Right renal pelvis (tissue), 4 donors: ENCODE measurements around the gene NFIX. TPM values are rescaled to one million over a fixed set of nuclear protein-coding genes. Genes with fewer than 3 reads are reported as not detected.

ENCODE experiments used
- DNase-seq, 4 donors: peaks; one replicate each; pipeline ENCODE4 v3.0.0-alpha.2; 2013; ENCODE audit warnings: low read depth in 4 of 4, low spot score in 3 of 4, missing footprints in 1 of 4
- polyA plus RNA-seq, 4 donors: library from polyadenylated mRNA; unstranded; fragments of 120-200 nt; gene quantifications; one replicate each; pipeline ENCODE4 v1.2.1, GENCODE V29; 2013; ENCODE audit not compliant: insufficient read length in 4 of 4

The NFIX gene
- polyA plus RNA-seq, 4 donors: 18.4 to 24.8 (median 19.4) TPM

DNA sequence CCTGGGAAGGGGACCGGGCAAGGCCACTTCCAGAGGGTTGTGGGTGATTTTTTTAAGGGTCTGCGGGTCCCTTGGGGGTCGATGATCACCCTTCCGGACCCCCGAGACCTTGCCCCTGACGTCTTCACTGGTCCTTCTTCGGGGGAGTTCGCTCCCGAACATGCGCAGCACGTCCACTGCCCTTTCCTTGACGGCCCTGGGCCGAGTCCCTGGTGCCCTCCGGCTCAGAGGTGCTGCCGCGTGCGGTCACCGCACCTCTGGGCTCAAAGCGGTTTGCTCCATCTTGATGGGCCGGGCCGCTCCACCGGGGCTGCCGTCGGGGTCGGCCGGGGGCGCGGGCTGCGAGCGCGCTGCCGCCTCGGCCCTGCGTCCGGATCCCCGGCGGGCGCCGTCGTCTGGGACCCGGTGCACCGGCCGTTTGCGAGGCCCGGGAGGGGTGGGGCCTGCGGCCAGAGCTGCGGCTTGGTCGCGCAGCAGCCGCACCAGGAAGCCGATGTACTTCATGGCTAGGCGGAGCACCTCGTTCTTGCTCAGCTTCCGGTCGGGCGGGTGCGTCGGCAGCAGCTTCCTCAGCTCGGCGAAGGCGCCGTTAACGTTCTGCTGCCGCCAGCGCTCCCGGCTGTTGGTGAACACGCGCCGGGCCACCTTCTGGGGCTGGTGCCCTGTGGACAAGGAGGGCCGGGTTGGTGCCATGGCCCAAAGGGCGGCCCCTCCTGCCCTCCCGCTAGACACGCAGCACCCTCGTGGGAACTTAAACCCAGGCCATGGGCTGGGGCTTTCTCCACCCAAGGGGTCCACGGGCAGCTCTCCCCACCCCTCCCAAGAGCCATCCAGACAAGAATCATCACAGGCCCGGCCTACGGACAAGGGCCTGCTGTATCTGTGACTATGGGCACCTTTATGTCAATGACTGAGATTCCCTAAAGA lies 104.1 kb downstream of the NFIX start:
- no peak for DNase-seq

GRCh38 chr19:13100031-13100588 lies 104.8 kb downstream of the NFIX start:
- DNase-seq: no peak

- DNase-seq: no peak
Measured at GRCh38 chr19:13100841-13101589, 105.7 kb downstream of the NFIX start.

- no peak for DNase-seq
Measured at GRCh38 chr19:13101590-13102415, 106.5 kb downstream of the NFIX start.

DNA sequence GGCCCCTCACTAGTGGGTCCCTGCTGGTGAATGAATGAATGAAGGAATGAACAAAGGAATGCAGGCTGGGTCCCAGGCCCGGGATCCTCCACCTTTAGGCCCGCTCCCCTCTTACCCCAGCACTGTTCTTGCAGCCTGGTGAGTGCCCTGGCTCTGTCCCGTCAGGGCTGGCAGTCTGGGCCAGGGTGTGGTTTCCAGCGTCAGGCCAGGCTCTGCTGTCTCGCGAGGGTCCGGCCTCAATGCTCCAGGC lies 107.1 kb downstream of the NFIX start:
- DNase-seq: no peak

- no peak for DNase-seq
Measured at GRCh38 chr19:13102666-13103580, 107.6 kb downstream of the NFIX start, which contains the start of gene LYL1. Gene LYL1 (minus strand): TSS chr19:13102858. CDS start chr19:13101171, 1,687 bp downstream.

DNA sequence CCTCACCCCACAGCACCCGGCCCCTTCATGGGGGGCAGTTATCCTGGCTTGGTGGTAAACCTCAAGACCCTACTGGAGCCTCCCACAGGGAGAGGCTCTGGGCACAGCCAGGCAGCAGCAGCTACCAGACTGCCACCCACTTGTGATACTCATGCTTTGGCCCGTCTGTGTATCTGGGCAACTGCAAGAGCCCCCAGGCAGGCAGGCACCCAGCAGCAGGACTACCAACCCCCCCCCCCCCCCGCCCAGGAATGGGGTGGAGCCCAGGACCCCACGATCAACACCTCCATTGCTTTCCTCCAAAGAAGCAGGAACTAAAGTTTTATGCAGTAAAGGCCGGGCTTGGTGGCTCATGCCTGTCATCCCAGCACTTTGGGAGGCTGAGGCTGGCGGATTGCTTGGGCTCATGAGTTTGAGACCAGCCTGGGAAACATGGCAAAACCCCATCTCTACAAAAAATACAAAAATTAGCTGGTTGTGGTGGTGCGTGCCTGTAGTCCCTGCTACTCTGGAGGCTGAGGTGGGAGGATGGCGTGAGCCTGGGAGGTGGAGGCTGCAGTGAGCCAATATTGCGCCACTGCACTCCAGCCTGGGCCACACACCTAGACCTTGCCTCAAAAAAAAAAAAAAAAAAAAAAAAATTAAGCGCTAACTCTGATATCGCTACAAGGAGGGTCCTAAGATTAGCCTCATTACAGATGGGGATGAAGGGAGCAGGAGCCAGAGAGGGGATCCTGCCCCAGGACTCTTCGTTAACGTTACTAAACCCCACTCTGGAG lies 108.5 kb downstream of the NFIX start:
- DNase-seq: no peak

DNA sequence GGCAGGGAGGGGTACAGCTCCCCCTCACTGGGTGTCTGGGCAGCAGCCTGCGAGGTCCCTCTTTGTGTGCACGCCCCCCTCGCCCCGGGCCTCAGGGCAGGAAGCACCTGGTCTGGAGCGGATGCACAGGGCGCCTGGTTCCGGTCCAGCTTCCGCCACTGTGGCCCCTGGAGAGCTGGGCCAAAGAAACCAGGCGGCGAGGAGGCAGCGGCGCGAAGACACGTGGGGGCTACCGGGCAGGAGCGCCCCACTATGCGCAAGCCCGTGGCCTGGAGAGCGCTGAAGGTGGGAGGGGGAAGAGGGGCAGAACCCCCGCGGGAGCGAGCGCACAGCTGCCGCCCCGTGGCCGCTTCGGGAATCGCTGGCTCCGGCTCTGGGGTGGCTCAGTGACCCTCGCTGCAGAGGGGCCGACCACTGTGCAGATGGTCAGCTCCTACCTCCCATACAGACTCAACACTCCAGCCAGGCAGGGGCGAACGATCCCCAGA lies 109.1 kb downstream of the NFIX start:
- no peak for DNase-seq

GRCh38 chr19:13104848-13105711 lies 109.8 kb downstream of the NFIX start:
- no peak for DNase-seq

GRCh38 chr19:13109361-13110098 lies 114.3 kb downstream of the NFIX start:
- no peak for DNase-seq

- DNase-seq: no peak
Measured at GRCh38 chr19:13110099-13110610, 114.9 kb downstream of the NFIX start.

DNA sequence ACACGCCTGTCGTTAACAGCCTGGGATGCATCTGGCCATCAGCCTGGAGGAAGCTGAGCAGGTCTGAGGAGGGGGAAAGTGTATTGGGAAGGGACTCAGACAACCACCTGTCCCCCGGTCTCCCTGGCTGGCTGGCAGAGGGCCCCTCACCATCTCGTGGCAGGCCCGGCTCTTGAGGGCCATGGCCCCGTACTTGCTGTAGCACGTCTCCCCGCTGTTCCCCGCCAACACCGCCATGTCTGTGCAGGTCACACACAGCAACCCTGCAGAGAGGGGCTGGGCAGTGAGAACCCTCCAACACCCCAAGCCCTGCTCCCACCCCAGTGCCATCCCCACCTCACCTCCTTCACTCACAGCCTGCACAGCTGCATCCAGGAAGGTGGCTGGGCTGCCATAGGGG lies 117.3 kb downstream of the NFIX start:
- no peak for DNase-seq

GRCh38 chr19:13115936-13116281 lies 120.6 kb downstream of the NFIX start:
- no peak for DNase-seq

GRCh38 chr19:13116282-13117175 lies 121.3 kb downstream of the NFIX start, which contains the start of gene TRMT1:
Gene TRMT1 (minus strand): TSS chr19:13116740. CDS start chr19:13116399, 341 bp downstream.
- peak; percentile 78 to 90 (median 86) for DNase-seq

GRCh38 chr19:13117176-13117771 lies 122.0 kb downstream of the NFIX start:
- DNase-seq: no peak
